Measurements from ENCODE around the gene TBC1D9B.
"Not testable (repeated sequence)": the region's sequence is repeated elsewhere in the genome, so short reads cannot be mapped to it uniquely, and the experiment has no call there.

Gene TBC1D9B

DNA sequence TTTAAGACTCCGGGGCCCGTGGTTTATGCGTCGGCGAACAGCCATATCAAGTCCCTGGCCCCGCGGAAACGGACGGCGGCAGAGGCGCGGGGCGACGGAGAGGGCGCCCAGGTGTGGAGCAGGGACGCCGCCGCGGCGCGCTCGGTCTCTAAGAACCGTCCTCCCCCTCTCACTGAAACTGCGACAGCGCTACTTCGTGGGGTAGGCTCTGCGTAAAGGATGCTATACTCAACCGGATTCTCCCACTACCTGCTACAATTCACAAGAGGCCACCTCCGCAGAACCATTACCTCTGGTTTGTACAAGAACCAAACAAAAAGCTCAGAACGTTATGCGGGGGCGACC is 49.5 kb downstream of the TBC1D9B start:
- TF ChIP-seq JUND (IDR thresholded peaks at IDR 0.05; ENCODE audit: low read depth), result no peak
- DNase-seq (ENCODE audit: low read depth in 1 of 2, low spot score in 1 of 2), result peak in 1 of 2 experiments; percentile 64
- in situ Hi-C loops (cut with HindIII; ENCODE audit: low pct_unique_long_range_greater_than_20kb, low sequenced_read_pairs), result no loop called here

DNA sequence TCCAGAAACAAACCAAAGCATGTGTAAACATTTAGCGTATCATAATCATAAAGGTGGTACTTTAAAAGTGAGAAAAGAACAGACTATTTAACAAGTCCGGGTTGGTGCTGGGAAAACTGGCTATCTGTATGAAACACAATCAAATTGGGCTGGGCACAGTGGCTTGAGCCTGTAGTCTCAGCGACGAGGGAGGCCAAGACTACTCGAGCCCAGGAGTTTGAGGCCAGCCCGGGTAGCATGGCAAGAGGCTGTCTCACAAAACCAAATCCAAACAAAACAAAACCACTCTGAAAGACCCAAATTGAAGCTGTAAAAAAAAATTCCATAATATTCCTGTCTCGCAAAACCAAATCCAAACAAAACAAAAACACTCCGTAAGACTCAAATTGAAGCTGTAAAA is 53.3 kb downstream of the TBC1D9B start:
- no peak for TF ChIP-seq JUND (IDR thresholded peaks at IDR 0.05; ENCODE audit: low read depth)
- in situ Hi-C loops (cut with HindIII; ENCODE audit: low pct_unique_long_range_greater_than_20kb, low sequenced_read_pairs), result no loop called here

DNA sequence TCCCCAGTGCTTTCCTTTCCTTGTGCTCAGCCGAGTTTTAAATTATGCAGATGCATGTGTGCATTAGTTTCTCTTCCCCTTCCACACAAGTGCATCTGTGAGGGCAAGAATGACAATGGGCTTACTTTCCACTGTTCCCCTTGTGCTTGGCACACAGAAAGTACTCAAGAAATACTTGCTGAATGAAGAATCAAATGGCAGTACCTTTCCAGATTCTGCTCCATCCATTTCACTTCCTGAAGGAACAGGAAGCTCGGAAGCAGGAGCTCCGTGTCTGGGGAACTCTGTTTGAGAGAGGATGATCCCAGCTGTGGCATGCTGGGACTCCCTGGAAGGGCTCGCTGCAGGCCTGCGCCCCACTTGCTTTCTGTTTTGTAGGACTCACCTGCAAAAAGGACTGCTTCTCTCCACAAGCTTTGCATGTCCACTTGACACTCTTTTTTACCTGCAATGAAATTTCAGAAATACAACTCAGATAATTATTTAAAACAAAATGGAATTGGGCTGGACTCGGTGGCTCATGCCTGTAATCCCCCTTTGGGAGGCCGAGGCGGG is 54.6 kb downstream of the TBC1D9B start:
- in situ Hi-C loops (cut with HindIII; ENCODE audit: low pct_unique_long_range_greater_than_20kb, low sequenced_read_pairs), result no loop called here
- no peak for DNase-seq (ENCODE audit: low read depth in 1 of 2, low spot score in 1 of 2)
- TF ChIP-seq JUND (IDR thresholded peaks at IDR 0.05; ENCODE audit: low read depth), result no peak

More for the DNA sequence above, 53.3 kb downstream of the TBC1D9B start:
- no peak for DNase-seq (ENCODE audit: low read depth in 1 of 2, low spot score in 1 of 2)

DNA sequence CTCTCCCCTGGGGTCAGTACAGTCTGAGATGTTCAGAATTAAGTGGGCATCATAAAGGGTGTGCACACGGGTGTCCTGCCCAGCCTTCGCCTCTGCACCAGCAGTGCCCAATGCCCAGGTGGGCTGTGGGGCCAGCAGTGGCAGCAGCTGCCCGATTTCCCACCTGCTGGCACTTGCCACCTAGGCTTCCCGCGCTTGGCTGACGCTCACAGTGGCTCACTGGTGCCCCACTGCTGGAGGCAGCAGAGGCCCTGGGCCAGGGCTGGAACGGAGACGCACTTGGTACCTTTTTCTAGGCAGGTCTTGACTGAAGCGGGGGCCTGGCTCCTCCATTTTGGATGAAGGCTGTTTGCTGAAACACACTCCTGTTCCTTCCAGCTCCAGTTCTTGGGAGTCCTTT is 66.1 kb downstream of the TBC1D9B start:
- in situ Hi-C loops (cut with HindIII; ENCODE audit: low pct_unique_long_range_greater_than_20kb, low sequenced_read_pairs), result no loop called here
- no peak for TF ChIP-seq JUND (IDR thresholded peaks at IDR 0.05; ENCODE audit: low read depth)
- no peak for DNase-seq (ENCODE audit: low read depth in 1 of 2, low spot score in 1 of 2)

DNA sequence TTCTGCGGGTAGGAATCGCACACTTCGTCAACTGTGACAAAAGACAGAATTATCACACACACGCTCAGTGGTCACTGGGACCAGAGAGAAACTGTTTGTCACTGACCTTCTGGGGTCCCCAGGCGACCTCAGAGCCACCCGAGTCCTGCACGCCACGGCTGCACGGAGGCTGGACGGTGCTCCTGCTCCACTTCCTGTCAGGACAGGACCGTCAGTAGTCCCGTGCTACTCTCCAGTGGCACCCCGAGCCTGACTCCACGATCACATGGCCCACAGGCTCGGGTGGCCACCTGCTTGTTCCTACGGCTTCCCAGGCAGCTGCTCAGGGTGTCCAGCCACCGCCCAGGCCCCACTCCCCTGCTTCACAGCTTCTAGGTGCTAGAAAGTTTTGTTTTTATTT is 66.9 kb downstream of the TBC1D9B start:
- TF ChIP-seq JUND (IDR thresholded peaks at IDR 0.05; ENCODE audit: low read depth), result no peak
- in situ Hi-C loops (cut with HindIII; ENCODE audit: low pct_unique_long_range_greater_than_20kb, low sequenced_read_pairs), result no loop called here
- no peak for DNase-seq (ENCODE audit: low read depth in 1 of 2, low spot score in 1 of 2)

DNA sequence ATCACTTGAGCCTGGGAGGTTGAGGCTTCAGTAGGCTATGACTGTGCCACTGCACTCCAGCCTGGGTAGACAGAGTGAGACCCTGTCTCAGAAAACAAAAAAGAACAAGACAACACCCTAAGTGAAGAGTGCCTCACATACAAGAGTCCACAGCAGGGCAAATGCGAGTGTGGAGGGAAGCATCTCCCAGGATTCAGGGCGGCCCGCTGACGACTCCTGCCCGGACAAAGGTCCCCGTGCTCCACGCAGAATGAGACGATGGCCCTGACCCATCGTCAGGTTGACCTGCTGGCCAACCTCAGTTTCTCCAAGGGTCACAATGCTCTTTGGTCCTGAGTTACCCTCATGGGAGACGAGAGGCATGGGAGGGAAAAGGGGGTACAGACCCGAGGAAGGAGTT is 67.4 kb downstream of the TBC1D9B start:
- no peak for DNase-seq (ENCODE audit: low read depth in 1 of 2, low spot score in 1 of 2)
- no peak for TF ChIP-seq JUND (IDR thresholded peaks at IDR 0.05; ENCODE audit: low read depth)
- in situ Hi-C loops (cut with HindIII; ENCODE audit: low pct_unique_long_range_greater_than_20kb, low sequenced_read_pairs), result no loop called here

DNA sequence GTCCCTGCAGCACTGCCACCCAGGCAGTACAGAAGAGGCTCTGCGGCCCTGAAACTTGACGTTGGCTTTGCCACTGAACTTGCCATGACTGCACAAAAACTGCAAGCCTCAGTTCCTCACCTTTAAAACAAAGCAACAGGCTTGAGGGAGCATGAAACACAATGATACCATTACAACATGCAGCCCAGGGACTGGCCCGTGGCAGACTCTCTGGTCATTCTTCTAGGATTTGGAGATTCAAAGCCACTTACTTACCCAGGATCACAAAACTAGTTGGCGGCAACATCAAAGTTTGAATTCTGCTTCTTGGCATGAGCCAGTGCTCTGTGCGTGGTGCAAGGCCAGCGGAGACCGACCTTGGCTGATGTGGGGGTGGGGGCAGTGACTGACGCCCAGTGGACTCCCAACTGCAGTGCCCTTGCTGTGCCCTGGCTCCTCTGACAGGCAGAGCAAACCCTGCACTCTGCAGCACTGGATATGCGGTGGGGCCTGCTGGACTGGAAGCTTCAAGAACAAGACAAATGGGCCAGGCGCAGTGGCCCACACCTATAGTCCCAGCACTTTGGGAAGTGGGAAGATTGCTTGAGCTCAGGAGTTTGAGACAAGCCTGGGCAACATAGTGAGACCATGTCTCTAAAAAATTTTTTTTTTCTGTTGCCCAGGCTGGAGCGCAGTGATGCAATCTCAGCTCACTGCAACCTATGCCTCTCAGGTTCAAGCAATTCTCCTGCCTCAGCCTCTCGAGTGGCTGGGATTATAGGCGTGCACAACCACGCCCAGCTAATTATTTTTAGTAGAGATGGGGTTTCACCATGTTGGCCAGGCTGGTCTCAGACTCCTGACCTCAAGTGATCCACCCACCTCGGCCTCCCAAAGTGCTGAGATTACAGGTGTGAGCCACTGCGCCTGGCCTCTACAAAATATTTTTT is 68.1 kb downstream of the TBC1D9B start:
- no peak for TF ChIP-seq JUND (IDR thresholded peaks at IDR 0.05; ENCODE audit: low read depth)
- in situ Hi-C loops (cut with HindIII; ENCODE audit: low pct_unique_long_range_greater_than_20kb, low sequenced_read_pairs), result no loop called here
- DNase-seq (ENCODE audit: low read depth in 1 of 2, low spot score in 1 of 2), result no peak

DNA sequence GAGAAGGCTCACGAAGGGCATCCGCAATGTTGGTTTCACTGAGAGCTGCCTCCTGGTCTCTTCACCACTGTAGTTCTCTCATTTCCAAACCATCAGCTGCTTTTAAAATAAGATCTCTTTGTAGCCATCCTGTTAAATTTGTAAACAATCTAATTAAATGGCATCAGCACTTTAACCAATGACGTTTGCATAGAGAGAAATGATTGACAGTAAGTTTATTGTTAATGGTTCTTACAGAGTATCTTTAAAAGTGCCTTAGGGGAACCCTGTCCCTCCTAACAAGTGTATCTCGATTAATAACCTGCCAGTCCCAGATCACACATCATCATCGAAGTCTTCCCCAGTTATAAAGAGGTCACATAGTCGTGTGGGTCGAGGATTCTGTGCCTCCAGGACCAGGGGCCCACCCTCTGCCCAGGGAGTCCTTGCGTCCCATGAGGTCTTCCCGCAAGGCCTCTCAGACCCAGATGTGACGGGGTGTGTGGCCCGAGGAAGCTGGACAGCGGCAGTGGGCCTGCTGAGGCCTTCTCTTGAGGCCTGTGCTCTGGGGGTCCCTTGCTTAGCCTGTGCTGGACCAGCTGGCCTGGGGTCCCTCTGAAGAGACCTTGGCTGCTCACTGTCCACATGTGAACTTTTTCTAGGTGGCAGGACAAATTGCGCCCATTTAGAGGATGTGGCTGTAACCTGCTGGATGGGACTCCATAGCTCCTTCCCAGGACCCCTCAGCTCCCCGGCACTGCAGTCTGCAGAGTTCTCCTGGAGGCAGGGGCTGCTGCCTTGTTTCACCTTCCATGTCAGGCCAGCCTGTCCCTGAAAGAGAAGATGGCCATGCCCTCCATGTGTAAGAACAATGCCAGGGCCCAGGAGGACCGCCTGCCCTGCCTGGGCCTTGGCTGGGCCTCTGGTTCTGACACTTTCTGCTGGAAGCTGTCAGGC is 70.4 kb downstream of the TBC1D9B start:
- TF ChIP-seq JUND (IDR thresholded peaks at IDR 0.05; ENCODE audit: low read depth), result no peak
- in situ Hi-C loops (cut with HindIII; ENCODE audit: low pct_unique_long_range_greater_than_20kb, low sequenced_read_pairs), result no loop called here
- no peak for DNase-seq (ENCODE audit: low read depth in 1 of 2, low spot score in 1 of 2)

DNA sequence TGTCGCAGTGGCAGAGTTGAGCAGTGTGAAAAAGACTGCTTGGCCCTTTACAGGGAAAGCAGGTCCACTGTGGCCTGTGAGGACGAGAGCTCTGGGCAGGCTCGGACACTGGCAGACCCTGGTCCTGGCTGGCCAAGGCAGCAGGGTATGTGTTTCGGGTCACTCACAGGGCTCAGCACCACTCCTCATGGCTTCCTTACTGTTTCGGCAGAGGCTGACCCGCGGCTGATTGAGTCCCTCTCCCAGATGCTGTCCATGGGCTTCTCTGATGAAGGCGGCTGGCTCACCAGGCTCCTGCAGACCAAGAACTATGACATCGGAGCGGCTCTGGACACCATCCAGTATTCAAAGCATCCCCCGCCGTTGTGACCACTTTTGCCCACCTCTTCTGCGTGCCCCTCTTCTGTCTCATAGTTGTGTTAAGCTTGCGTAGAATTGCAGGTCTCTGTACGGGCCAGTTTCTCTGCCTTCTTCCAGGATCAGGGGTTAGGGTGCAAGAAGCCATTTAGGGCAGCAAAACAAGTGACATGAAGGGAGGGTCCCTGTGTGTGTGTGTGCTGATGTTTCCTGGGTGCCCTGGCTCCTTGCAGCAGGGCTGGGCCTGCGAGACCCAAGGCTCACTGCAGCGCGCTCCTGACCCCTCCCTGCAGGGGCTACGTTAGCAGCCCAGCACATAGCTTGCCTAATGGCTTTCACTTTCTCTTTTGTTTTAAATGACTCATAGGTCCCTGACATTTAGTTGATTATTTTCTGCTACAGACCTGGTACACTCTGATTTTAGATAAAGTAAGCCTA is 71.3 kb downstream of the TBC1D9B start:
- in situ Hi-C loops (cut with HindIII; ENCODE audit: low pct_unique_long_range_greater_than_20kb, low sequenced_read_pairs), result no loop called here
- TF ChIP-seq JUND (IDR thresholded peaks at IDR 0.05; ENCODE audit: low read depth), result no peak
- DNase-seq (ENCODE audit: low read depth in 1 of 2, low spot score in 1 of 2), result no peak

DNA sequence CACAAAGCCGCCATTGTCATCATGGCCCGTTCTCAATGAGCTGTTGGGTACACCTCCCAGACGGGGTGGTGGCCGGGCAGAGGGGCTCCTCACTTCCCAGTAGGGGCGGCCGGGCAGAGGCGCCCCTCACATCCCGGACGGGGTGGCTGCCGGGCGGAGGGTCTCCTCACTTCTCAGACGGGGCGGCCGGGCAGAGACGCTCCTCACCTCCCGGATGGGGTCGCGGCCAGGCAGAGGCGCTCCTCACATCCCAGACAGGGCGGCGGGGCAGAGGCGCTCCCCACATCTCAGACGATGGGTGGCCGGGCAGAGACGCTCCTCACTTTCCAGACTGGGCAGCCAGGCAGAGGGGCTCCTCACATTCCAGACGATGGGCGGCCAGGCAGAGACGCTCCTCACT is 72.8 kb downstream of the TBC1D9B start:
- in situ Hi-C loops (cut with HindIII; ENCODE audit: low pct_unique_long_range_greater_than_20kb, low sequenced_read_pairs); DNase-seq (ENCODE audit: low read depth in 1 of 2, low spot score in 1 of 2): not testable (repeated sequence)

DNA sequence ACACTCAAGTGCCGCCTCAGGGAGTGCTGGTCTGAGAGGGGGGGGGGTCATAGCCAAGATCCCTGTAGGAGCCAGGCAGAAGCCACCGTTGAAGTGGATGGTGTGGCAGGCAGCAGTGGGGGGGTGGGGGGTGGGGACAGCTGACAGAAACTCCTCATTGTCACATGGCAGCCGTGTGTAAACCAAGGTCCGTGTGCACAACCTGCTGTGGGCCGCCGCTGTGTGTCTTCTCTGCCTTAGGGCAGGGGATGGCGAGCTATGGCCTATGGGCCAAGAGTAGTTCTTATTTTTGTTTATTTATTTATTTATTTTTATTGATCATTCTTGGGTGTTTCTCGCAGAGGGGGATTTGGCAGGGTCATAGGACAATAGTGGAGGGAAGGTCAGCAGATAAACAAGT is 73.6 kb downstream of the TBC1D9B start:
- DNase-seq (ENCODE audit: low read depth in 1 of 2, low spot score in 1 of 2), result no peak
- in situ Hi-C loops (cut with HindIII; ENCODE audit: low pct_unique_long_range_greater_than_20kb, low sequenced_read_pairs), result no loop called here
- no peak for TF ChIP-seq JUND (IDR thresholded peaks at IDR 0.05; ENCODE audit: low read depth)

DNA sequence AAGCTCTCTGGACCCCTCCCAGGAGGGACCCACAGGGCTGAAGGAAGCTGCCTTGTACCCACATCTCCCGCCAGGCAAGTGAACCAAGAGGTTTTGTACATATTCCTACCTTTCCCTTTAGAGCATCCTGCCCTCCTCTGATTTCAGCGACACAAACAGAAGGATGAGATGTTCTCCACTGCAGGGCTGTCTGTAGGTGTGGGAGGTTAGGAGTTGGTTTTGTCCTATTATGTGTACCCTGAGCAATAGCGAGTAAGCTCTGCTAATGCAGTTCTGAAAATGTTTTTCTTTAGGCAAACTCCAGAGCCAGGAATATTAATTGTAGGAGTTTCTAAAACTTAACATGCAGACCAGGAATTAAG is 74.0 kb downstream of the TBC1D9B start:
- no peak for DNase-seq (ENCODE audit: low read depth in 1 of 2, low spot score in 1 of 2)
- no peak for TF ChIP-seq JUND (IDR thresholded peaks at IDR 0.05; ENCODE audit: low read depth)
- in situ Hi-C loops (cut with HindIII; ENCODE audit: low pct_unique_long_range_greater_than_20kb, low sequenced_read_pairs), result no loop called here

Data from T47D (cell line).